ENCODE results near the gene LNPK.
"Not testable (repeated sequence)": the region's sequence is repeated elsewhere in the genome, so short reads cannot be mapped to it uniquely, and the experiment has no call there.

Gene LNPK, protein sequence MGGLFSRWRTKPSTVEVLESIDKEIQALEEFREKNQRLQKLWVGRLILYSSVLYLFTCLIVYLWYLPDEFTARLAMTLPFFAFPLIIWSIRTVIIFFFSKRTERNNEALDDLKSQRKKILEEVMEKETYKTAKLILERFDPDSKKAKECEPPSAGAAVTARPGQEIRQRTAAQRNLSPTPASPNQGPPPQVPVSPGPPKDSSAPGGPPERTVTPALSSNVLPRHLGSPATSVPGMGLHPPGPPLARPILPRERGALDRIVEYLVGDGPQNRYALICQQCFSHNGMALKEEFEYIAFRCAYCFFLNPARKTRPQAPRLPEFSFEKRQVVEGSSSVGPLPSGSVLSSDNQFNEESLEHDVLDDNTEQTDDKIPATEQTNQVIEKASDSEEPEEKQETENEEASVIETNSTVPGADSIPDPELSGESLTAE

DNA sequence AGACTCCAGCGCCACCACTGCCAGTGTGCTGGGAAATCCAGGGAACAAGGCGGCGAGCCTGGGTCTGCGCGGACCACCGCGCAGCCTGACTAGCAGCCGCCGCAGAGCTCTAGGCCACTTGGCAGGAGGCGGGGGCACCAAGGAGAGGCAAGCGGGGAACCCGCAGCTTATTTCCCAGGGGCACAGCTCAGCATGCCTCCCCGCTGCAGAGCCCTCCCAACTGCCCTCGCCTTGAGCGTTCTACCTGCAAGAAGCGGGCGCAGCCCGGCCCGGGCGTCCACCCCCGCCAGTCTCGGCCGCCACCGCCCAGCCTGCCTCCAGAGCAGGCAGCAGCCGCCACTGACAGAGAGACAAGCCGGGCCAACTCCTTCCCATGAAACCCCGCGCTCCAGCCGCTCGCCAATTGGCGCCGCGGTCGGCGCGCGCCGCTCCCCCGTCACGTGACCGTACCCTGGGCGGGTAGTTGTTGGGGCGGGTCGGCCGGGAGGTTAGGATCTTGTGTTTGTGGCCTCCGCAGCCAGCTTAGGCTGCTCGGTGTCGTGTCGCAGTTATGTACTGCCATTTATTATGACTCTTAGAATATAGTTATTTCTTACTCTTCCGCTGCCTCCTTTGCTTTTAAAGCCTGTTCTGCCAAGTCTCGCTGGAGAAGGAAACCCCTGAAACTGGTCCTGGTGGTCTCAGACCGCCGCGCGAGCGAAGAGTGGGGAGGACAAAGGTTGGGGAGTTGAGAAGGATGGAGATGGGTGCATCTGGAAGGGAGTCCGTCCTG lies at the start of gene LNPK:
TSS of gene LNPK (minus strand) at position 352 of the 772 bp plus-strand sequence. CDS start 6,683 bp downstream, outside the sequence.
- ATAC-seq = peak; percentile 95 to 97

DNA sequence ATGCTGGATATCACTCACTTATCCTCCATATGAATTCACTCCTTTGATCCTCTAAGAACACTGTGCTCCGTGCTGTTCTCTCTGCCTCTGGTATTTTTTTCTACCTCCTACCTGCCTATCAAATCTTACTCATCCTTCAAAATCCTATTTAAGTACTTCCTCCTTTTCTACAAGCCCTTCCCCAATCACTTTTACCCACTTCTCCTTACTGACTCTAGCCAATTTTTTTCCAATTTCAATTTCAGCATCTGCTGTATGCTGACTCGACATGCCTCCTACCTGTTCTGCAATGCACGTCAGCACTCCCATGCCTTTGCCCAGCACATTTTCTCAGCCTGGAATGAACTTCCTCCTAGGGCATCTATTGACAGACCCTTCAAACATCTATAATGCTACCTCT lies 37.3 kb upstream of the LNPK start:
- no peak for ATAC-seq

DNA sequence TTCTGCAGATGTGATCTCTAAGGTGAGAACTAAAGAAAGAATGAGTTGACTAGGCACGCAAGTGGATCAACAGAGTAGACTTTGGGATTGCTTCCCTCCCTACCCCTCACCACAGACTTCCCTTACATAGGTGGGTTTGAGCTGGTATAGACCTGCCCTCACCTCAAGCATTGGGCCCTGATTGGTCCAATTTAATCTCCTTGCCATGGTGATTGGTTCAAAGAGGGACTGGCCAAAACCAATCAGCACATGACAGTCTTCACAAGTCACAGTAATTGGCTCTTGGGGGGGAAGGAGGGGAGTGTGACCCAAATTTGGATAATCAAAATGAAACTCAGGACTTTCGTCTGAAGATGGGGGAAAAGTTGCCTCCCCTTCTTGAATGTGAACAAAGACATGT lies 36.6 kb upstream of the LNPK start:
- no peak for ATAC-seq

DNA sequence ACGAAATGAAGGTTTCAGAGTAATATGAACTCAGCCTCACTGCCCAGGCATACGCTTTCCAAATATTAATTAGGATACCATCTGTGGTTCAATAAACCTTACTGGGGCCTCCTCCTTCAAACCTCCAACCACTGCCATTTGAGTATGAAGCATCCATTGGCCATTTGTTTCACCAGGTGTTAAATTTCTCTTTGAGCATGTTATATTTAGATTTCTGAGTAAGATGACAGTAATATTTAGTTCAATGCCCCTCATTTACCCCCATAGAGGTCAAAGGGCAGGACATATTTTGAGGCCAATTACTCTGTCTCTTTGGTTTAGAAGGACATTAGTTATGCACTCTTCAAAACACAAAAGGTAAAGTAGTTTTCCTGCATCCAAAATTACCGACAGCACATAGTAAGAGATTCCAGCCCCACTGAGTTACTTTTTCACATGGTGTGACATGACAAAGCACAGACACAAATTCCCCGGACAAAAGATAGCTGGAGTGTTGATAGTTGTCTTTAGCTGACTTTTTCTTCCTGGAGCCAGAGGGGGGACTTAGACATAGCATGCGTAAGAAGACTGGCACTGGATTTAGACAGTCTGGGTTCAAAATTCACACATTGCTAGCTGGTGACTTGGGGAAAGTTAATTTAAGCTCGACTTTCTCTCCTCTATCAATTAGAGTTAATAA lies 33.1 kb upstream of the LNPK start:
- no peak for ATAC-seq

DNA sequence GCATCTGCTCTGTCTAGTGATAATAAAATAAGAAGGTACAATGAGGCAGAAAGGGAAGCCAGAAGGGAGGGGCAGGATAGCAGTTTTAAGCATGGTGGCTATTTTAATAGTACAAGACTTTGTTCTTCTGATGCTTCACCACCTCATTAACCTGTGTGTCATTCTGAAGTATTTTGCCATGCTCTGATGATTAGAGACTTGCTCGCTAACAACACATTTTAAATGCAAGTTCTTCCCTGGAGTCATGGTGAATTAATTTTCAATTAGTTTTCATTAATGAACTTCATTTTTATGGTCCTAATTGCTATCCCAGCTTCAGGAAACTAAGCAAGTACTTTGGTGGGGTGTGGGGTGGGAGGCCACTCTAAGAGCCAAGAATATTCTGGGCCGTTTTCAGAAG lies 25.7 kb upstream of the LNPK start:
- no peak for ATAC-seq

DNA sequence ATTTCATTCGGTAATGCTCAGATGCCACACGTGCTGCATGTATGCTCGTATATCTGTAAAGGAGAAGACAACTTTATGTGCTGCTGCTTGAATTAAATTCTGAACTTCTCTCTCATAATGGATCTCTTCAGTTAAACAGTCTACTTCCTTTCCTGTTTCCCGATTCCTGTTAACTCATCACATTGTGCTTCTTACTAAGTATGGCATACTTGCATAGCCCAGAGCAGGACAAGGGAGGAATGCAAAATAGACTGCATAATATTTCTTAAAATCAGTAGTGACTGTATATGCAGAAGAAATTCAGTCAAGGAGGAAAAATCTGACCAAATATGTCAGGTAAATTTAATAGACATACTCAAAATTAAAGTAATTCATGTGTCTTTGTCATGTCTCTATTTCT lies 23.9 kb upstream of the LNPK start:
- no peak for ATAC-seq

DNA sequence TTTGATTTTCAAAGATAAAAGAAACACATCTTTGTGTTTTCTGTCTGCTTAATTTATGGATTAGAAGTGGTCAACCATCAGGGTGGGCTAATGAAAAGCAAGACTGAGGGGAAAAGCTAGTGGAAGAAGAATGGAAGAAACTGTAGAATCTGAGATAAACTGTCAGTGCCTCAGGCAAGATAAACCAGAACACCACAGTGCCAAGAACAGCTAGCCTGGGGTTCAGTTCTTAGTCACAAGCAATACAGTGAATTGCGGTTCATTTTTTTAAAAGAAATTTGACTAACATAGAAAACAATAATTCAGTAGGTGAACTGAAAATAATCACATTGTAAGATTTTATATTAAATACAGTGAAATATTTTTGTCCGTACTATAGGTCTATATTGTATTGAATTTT lies 22.0 kb upstream of the LNPK start:
- ATAC-seq = no peak

DNA sequence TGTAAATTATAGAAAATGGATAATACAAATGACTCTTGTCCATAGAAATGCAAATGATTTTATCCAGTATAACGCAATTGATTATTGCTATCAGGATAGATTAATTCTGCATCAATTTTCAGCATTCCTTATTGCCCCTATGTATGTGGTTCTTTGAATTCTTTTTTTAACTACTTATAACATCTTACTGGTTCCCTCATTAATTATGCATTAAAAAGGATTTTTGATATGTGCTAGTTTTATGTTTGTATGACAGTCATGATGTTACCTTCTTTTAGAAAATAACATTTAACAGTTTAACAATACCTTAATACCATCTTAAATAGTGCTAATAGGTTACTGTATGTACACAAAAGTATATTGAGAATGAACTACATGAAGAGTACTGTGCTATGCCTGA lies 20.0 kb upstream of the LNPK start:
- no peak for ATAC-seq

DNA sequence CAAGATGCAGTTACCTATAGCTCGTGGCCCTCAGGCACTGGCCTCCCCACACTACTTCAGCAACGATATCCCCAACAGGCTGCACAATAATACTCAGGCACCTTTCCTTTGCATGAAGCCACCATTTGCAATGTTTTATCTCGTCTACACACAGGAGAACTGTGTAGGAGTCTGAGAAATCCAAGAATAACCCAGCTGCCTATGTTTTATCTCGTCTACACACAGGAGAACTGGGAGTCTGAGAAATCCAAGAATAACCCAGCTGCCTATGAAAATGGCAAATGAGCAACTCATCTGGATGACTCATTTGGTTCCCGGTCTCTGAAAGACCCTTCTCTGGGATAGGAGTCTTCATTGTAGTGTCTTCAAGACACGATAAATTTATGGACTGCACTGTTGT lies 18.3 kb upstream of the LNPK start:
- no peak for ATAC-seq

DNA sequence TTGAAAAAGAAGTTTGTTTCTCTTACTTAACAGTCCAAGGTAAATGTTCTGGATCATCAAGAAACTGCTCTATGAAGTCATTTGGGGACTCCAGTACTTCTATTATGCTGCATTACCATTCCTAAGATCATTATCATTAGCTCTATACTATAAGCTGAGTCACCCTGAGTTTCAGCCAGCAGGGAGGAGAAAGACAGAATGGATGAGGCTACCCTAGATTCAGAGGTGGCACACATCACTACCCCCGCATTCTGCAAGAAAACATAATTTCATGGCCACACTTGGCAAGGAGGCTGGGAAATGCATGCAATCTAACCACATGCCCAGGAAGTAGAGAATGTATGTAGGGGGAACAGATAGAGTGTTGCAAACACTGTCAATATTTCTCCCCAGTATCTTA lies 16.6 kb upstream of the LNPK start:
- no peak for ATAC-seq

DNA sequence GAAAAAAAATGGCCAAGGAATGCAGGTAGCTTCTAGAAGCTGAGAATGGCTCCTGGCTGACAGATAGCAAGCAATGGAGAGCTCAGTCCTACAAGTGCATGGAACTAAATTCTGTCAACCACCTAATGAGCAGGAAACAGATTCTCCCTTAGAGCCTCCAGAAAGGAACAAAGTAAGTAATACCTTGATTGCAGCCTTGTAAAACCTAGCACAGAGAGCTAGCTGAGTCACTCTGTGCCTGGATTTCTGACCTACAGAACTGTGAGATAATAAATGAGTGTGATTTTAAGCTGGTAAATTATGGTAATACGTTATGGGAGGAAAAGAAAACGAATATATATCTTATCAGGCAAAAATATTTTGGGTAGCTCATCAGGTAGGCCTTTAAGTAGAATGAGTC lies 7.4 kb upstream of the LNPK start:
- no peak for ATAC-seq

DNA sequence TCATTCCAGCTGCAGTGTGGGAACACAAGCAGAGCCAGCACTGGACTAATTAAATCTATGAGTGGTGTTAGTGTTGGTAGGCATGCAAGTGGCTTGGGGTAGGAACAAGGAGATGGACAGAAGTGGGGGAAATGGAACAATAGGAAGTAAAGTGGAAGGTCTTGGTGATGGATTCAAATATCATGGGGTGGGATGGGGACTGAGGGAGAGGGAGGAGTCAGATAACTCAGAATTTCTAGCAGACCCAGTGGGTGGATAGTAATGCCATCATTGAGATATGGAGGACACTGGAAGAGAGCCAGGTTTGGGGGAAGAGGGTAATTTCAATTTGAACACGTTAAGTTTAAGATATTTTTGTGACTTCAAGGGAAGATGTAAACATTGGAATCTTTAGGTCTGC lies 2.9 kb upstream of the LNPK start:
- ATAC-seq = no peak

DNA sequence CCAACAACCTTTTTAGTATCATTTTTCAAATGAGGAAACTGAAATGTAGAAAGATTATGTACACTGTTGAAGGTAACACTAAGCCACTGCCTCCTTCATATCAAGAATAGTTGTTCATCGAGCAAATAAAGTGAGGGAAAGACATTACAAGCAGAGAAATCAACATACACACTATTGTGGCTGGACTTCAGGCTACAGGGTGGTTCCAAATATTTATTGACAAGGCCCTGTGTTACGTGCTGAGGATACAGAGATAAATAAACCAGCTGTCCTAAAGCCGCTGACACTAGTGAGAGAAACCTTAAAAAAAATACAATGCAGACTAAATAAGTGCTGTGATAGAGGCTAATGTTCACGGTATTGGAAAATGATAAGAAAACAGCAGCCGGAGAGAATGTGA lies 1.9 kb upstream of the LNPK start:
- no peak for ATAC-seq

DNA sequence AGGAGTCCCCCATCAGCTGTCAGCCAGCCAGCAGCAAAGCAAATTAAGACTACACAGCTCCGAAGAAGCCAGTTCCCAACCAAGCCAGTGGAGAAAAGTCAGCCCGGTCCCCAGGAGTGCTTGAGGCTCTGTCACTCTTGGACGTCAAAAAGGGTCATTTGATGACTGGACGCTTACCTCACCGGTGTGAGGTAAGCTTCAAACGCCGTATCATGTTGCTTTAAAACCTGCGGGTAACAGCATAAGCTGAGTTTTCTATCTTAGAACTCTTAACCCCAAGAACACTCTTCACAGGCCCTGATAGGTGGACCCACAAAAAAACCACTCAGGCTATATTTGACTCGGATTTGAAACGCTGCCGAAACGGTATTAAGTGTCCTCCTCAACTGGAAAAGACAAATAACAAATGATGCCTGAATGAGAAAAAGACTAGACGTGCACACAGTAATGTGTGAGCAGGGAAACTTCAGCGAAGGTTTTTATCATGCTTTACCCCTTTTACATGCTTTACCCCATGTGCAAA lies 682 bp upstream of the LNPK start:
- peak in 1 of 2 donors; percentile 2 for ATAC-seq

DNA sequence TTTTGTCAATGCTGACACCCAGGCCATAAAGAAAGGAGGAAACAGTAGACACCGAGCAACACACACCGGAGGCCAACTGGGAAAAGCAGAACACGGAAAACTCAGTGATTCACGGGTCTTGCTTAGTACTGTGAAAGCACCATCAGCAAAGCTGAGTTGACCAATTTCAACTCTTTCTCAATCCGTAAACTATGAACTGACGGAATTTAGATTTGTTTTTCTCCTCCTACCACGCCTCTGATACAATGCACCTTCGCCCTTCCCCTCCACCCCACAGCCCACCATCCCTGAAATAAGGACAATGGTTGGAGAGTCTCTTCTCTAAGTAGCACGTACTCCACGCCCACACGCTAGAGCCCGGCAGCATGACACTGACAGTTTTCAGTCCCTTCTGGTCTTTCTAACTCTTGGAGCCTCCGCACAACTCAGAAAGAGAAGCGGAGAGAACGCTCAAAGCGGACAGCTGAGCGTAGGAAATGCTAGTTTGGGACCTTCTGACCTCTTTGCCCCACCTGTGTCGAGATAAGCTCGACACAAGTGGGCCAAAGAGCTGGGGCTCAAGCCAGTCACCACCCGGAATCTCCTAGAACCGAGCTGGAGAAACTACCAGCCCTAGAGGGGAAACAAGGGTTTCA lies 669 bp downstream of the LNPK start:
- ATAC-seq = peak; percentile 39 to 42

DNA sequence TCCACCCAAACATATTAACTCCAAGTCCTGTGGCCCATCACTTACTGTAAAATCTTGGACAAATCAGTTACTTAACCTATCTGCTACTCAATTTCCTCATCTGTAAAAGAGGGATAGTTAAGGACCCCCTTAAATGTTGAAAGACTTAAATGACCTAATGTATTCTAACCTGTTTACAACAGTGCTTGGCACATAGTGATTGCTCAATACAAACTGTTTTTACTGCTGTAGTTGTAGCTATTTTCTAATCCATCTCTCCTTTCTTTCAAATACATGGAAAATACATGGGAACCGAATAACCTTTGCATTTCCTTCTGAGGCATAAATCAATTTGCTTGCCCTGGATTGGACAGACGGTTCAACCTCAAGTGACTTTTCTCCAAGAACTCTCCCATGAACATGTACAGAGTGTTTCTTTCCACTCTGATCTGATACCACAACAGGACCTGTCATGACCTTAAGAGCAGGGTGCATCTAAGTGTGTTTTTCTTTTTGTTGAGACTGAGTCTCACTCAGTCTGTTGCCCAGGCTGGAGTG lies 2.7 kb downstream of the LNPK start:
- ATAC-seq = no peak

DNA sequence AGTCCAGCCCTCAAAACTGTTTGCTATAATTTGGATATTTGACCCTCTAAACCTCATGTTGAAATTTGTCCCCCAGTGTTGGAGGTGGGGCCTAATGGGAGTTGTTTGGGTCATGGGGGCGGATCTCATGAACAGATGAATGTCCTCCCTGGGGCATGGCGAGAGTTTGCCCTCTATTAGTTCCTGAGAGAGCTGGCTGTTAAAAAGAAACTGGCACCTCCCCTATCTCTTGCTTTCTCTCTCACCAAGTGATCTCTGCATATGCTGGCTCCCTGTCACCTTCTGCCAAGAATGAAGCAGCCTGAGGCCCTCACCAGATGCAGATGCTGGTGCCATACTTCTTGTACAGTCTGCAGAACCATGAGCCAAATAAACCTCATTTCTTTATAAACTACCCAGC lies 12.0 kb downstream of the LNPK start:
- ATAC-seq = no peak

DNA sequence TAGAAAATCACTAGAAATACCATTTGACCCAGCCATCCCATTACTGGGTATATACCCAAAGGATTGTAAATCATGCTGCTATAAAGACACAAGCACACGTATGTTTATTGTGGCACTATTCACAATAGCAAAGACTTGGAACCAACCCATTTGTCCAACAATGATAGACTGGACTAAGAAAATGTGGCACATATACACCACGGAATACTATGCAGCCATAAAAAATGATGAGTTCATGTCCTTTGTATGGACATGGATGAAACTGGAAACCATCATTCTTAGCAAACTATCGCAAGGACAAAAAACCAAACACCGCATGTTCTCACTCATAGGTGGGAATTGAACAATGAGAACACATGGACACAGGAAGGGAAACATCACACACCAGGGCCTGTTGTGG lies 14.9 kb downstream of the LNPK start:
- not testable (repeated sequence) for ATAC-seq

DNA sequence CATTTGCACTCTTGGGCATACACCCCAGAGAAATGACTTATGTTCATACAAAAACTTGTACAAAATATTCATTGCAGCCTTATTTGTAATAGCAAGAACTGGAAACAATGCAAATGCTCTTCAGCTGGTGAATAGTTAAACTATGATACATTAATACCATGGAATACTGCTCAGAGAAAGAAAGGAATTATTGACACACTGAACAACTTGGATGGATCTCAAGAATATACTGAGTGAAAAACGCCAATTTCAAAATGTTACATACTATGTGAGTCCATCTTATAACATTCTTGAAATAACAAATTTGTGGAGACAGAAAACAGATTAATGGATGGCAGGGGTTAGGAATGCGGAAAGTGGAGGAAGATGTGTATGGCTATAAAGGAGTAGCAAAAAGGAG lies 17.2 kb downstream of the LNPK start:
- no peak for ATAC-seq

DNA sequence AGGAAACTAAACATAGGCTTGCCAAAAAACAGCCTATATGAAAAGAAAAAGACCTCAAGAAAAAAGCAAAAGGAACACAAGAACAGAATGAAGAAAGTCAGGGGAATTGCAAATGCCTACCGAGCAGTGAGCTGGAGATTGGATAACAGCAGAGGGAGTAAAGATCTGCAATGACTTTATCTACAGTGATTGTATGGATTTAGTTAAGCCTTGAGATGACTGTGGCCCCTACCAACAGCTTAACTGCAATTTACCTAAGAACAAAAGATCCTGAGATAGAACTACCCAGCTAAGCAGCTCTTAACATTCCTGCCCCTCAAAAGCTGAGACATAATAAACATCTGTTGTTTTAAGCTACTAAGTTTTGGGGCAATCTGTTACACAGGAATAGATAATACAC lies 20.5 kb downstream of the LNPK start:
- ATAC-seq = no peak

DNA sequence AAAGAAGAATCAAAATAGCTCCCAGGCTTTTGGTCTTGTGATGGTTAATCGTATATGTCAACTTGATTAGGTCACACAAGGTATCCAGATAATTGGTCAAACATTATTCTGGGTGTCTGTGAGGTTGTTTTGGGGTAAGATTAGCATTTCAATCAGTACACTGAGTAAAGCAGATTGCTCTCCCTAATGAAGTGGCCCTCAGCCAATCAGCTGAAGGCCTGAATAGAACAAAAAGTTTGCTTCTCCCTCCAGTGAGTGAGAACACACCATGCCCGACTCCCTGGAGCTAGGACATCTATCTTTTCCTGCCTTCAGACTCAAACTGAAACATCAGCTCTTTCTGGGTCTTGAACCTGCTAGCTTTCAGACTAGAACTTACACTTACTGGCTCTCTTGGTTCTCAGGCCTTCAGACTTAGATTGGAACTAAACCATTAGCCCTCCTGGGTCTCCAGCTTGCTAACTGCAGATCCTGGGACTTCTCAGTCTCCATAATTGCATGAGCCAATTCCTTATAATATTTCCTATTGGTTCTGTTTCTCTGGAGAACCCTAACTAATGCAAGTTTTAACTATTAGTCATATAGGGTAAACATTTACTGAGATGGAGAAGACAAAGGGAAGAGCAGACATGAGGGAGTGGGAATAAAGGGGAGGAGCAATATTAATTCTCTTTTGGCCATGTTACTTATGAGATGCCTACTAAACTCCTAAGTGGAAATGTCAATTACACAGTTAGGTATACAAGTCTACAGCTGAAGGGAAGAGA lies 25.5 kb downstream of the LNPK start:
- no peak for ATAC-seq

DNA sequence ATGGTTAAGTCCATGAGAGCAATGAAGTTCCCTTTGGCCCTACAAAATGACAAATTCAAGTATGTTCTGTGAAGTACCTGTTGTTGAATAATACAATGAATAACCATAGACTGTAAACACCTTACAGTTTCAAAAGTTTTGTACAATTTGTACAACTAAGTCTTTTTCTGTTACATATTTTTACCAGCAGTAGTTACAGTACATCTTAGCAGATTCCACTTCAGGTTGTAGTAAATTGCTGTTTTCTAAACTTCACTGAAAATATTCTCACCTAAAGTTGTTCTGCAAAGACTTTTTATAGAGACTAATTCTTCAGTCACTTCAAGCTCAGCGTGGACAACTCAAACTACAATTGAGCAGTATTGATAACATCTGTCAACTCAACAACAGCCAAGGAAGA lies 28.7 kb downstream of the LNPK start:
- no peak for ATAC-seq
